Measurements from ENCODE around the gene CD248.

- peak in 1 of 2 donors; percentile 82 for TF ChIP-seq CTCF (conservative IDR thresholded peaks at IDR 0.05 in 1 of 2, IDR thresholded peaks at IDR 0.05 in 1 of 2; ENCODE audit: extremely low read depth in 1 of 2, insufficient read depth in 1 of 2, low read depth in 1 of 2, low read length in 2 of 2)
- TF ChIP-seq EZH2 (IDR thresholded peaks at IDR 0.05; ENCODE audit: borderline replicate concordance, low read length) = no peak
Measured at GRCh38 chr11:66311470-66311964, 5.3 kb downstream of the CD248 start.
